T-helper 17 cell (primary cell): Measurements from ENCODE around the gene CEACAM1. TPM values are rescaled to one million over a fixed set of nuclear protein-coding genes. Genes with fewer than 3 reads are reported as not detected.
"Not testable (repeated sequence)": the region's sequence is repeated elsewhere in the genome, so short reads cannot be mapped to it uniquely, and the experiment has no call there.

Experiments used
- ATAC-seq: fragments of 150-1000 bp; cut with Tn5 transposase; 2 replicates; pipeline ENCODE4 v1.10.0; 2021; ENCODE audit warnings: mild to moderate bottlenecking, moderate library complexity
- DNase-seq, 3 donors: peaks; one replicate each; pipeline versions ENCODE4 v3.0.0 to v3.0.0-alpha.2; 2020 to 2021
- H3K9me3 ChIP-seq: one replicate; pipeline ENCODE4 v1.7.0; 2013; ENCODE audit warnings: low read length, mild to moderate bottlenecking; ENCODE audit not compliant: control insufficient read depth, poor library complexity, severe bottlenecking
- H3K27ac Mint-ChIP-seq: one replicate; pipeline ENCODE4 v1.8.0; 2022; ENCODE audit warnings: mild to moderate bottlenecking, moderate library complexity, mixed read lengths
- H3K27me3 Mint-ChIP-seq: one replicate; pipeline ENCODE4 v1.8.0; 2022; ENCODE audit warnings: mixed read lengths
- H3K36me3 Mint-ChIP-seq: one replicate; pipeline ENCODE4 v1.8.0; 2022; ENCODE audit warnings: low read depth, mixed read lengths
- H3K4me1 Mint-ChIP-seq: one replicate; pipeline ENCODE4 v1.8.0; 2022; ENCODE audit warnings: mild to moderate bottlenecking, mixed read lengths
- H3K4me3 Mint-ChIP-seq: one replicate; pipeline ENCODE4 v1.8.0; 2022; ENCODE audit warnings: mild to moderate bottlenecking, moderate library complexity, mixed read lengths
- total RNA-seq, 4 donors: library from RNA in 2 of 4; stranded (reverse) in 2 of 4; gene quantifications; one replicate each; pipeline ENCODE4 v1.2.3 and lab custom pipeline; 2022 to 2026

Gene CEACAM1
- total RNA-seq, 2 donors from 2014 or later: 5.6 to 10.0 TPM

- no peaks in the 10 kb centered on the region for H3K9me3 ChIP-seq
- H3K27ac Mint-ChIP-seq: peak overlapping the region; percentile 27
- no peaks in the 10 kb centered on the region for H3K4me1 Mint-ChIP-seq
- no peak for DNase-seq
- no peak for ATAC-seq
- H3K27me3 Mint-ChIP-seq: peaks cover 4% of the 10 kb centered on the region
- no peaks in the 10 kb centered on the region for H3K36me3 Mint-ChIP-seq
- no peak overlapping the region for H3K4me3 Mint-ChIP-seq
Observed at GRCh38 chr19:42540071-42540553, 11.8 kb upstream of the CEACAM1 start.

- H3K27ac Mint-ChIP-seq: peak overlapping the region; percentile 76
- ATAC-seq: no peak
- DNase-seq: no peak
- H3K9me3 ChIP-seq: no peaks in the 10 kb centered on the region
- H3K27me3 Mint-ChIP-seq: peaks cover 4% of the 10 kb centered on the region
- H3K4me1 Mint-ChIP-seq: no peaks in the 10 kb centered on the region
- H3K4me3 Mint-ChIP-seq: no peak overlapping the region
- H3K36me3 Mint-ChIP-seq: no peaks in the 10 kb centered on the region
Observed at GRCh38 chr19:42538841-42539709, 10.8 kb upstream of the CEACAM1 start.

GRCh38 chr19:42535276-42535675 lies 7.0 kb upstream of the CEACAM1 start:
- not testable (repeated sequence) for H3K36me3 Mint-ChIP-seq, H3K4me1 Mint-ChIP-seq, H3K4me3 Mint-ChIP-seq, H3K9me3 ChIP-seq, ATAC-seq, DNase-seq, H3K27me3 Mint-ChIP-seq, H3K27ac Mint-ChIP-seq

- peaks cover 3% of the 10 kb centered on the region for H3K4me1 Mint-ChIP-seq
- no peak overlapping the region for H3K27ac Mint-ChIP-seq
Observed at GRCh38 chr19:42534391-42534790, 6.1 kb upstream of the CEACAM1 start.

GRCh38 chr19:42532891-42533290 lies 4.6 kb upstream of the CEACAM1 start:
- Mint-ChIP-seq H3K4me3 (no peak overlapping the region), H3K27me3 (no peaks in the 10 kb centered on the region), H3K36me3 (no peaks in the 10 kb centered on the region), H3K27ac (no peak overlapping the region), H3K4me1 (peaks cover 18% of the 10 kb centered on the region)
- H3K9me3 ChIP-seq: no peaks in the 10 kb centered on the region
- DNase-seq (no peak), ATAC-seq (no peak)

More at GRCh38 chr19:42534391-42534790, 6.1 kb upstream of the CEACAM1 start:
- H3K4me3 Mint-ChIP-seq: no peak overlapping the region
- H3K9me3 ChIP-seq: no peaks in the 10 kb centered on the region
- no peaks in the 10 kb centered on the region for H3K36me3 Mint-ChIP-seq
- DNase-seq (no peak), ATAC-seq (no peak)
- peaks cover 4% of the 10 kb centered on the region for H3K27me3 Mint-ChIP-seq

GRCh38 chr19:42531313-42531712 lies 3.0 kb upstream of the CEACAM1 start:
- Mint-ChIP-seq H3K4me1 (peaks cover 27% of the 10 kb centered on the region), H3K27ac (no peak overlapping the region), H3K36me3 (no peaks in the 10 kb centered on the region), H3K27me3 (no peaks in the 10 kb centered on the region), H3K4me3 (no peak overlapping the region)
- ATAC-seq: no peak
- no peak for DNase-seq
- H3K9me3 ChIP-seq: no peaks in the 10 kb centered on the region

- peaks cover 2% of the 10 kb centered on the region for H3K36me3 Mint-ChIP-seq
Observed at GRCh38 chr19:42529248-42529764, 1.0 kb upstream of the CEACAM1 start.

GRCh38 chr19:42524943-42525342 lies 3.3 kb downstream of the CEACAM1 start:
- no peaks in the 10 kb centered on the region for H3K27me3 Mint-ChIP-seq
- H3K4me3 Mint-ChIP-seq: no peak overlapping the region
- peaks cover 47% of the 10 kb centered on the region for H3K4me1 Mint-ChIP-seq

More at GRCh38 chr19:42529248-42529764, 1.0 kb upstream of the CEACAM1 start:
- peaks cover 37% of the 10 kb centered on the region for H3K4me1 Mint-ChIP-seq
- H3K27me3 Mint-ChIP-seq: no peaks in the 10 kb centered on the region
- peak; percentile 44 to 62 (median 55) for DNase-seq
- peak overlapping the region; percentile 95 for H3K4me3 Mint-ChIP-seq
- peak; percentile 85 for ATAC-seq
- H3K27ac Mint-ChIP-seq: peak overlapping the region; percentile 97
- H3K9me3 ChIP-seq: no peaks in the 10 kb centered on the region

GRCh38 chr19:42524250-42524649 lies 4.0 kb downstream of the CEACAM1 start:
- no peaks in the 10 kb centered on the region for H3K9me3 ChIP-seq
- Mint-ChIP-seq H3K27me3 (no peaks in the 10 kb centered on the region), H3K36me3 (peaks cover 8% of the 10 kb centered on the region), H3K4me3 (peak overlapping the region; percentile 57), H3K27ac (peak overlapping the region; percentile 88), H3K4me1 (peaks cover 42% of the 10 kb centered on the region)
- ATAC-seq (no peak), DNase-seq (no peak)

More at GRCh38 chr19:42524943-42525342, 3.3 kb downstream of the CEACAM1 start:
- peaks cover 8% of the 10 kb centered on the region for H3K36me3 Mint-ChIP-seq
- DNase-seq: no peak
- peak overlapping the region; percentile 88 for H3K27ac Mint-ChIP-seq
- no peak for ATAC-seq
- no peaks in the 10 kb centered on the region for H3K9me3 ChIP-seq

GRCh38 chr19:42522262-42522661 lies 6.0 kb downstream of the CEACAM1 start:
- H3K27me3 Mint-ChIP-seq, H3K36me3 Mint-ChIP-seq, H3K4me3 Mint-ChIP-seq, ATAC-seq, H3K9me3 ChIP-seq, DNase-seq: not testable (repeated sequence)
- Mint-ChIP-seq H3K4me1 (peaks cover 26% of the 10 kb centered on the region), H3K27ac (peak overlapping the region; percentile 88)

GRCh38 chr19:42521346-42522030 lies 6.8 kb downstream of the CEACAM1 start:
- H3K27me3 Mint-ChIP-seq: no peaks in the 10 kb centered on the region
- H3K36me3 Mint-ChIP-seq: peaks cover 8% of the 10 kb centered on the region
- H3K27ac Mint-ChIP-seq: peak overlapping the region; percentile 14
- ATAC-seq (no peak), DNase-seq (no peak)
- H3K9me3 ChIP-seq: no peaks in the 10 kb centered on the region
- peaks cover 24% of the 10 kb centered on the region for H3K4me1 Mint-ChIP-seq
- no peak overlapping the region for H3K4me3 Mint-ChIP-seq

GRCh38 chr19:42519108-42519507 lies 9.2 kb downstream of the CEACAM1 start:
- H3K9me3 ChIP-seq: no peaks in the 10 kb centered on the region
- no peak for ATAC-seq
- no peaks in the 10 kb centered on the region for H3K27me3 Mint-ChIP-seq
- peaks cover 4% of the 10 kb centered on the region for H3K36me3 Mint-ChIP-seq
- peaks cover 20% of the 10 kb centered on the region for H3K4me1 Mint-ChIP-seq
- DNase-seq: no peak
- no peak overlapping the region for H3K27ac Mint-ChIP-seq
- H3K4me3 Mint-ChIP-seq: no peak overlapping the region

- DNase-seq (no peak), ATAC-seq (no peak)
- H3K27me3 Mint-ChIP-seq: no peaks in the 10 kb centered on the region
- H3K9me3 ChIP-seq: no peaks in the 10 kb centered on the region
- H3K27ac Mint-ChIP-seq: no peak overlapping the region
- H3K4me1 Mint-ChIP-seq: peaks cover 29% of the 10 kb centered on the region
- H3K36me3 Mint-ChIP-seq: peaks cover 4% of the 10 kb centered on the region
- no peak overlapping the region for H3K4me3 Mint-ChIP-seq
Observed at GRCh38 chr19:42516771-42517170, 11.5 kb downstream of the CEACAM1 start.
